HG03354 (cell line): ENCODE measurements around the gene PITPNM3.

Experiments used
- ATAC-seq: cut with Tn5 transposase; IDR thresholded peaks from one replicate; pipeline ENCODE4 v1.9.1; 2021; ENCODE audit warnings: mild to moderate bottlenecking; ENCODE audit not compliant: unreplicated experiment, poor library complexity, severe bottlenecking

The PITPNM3 gene

DNA sequence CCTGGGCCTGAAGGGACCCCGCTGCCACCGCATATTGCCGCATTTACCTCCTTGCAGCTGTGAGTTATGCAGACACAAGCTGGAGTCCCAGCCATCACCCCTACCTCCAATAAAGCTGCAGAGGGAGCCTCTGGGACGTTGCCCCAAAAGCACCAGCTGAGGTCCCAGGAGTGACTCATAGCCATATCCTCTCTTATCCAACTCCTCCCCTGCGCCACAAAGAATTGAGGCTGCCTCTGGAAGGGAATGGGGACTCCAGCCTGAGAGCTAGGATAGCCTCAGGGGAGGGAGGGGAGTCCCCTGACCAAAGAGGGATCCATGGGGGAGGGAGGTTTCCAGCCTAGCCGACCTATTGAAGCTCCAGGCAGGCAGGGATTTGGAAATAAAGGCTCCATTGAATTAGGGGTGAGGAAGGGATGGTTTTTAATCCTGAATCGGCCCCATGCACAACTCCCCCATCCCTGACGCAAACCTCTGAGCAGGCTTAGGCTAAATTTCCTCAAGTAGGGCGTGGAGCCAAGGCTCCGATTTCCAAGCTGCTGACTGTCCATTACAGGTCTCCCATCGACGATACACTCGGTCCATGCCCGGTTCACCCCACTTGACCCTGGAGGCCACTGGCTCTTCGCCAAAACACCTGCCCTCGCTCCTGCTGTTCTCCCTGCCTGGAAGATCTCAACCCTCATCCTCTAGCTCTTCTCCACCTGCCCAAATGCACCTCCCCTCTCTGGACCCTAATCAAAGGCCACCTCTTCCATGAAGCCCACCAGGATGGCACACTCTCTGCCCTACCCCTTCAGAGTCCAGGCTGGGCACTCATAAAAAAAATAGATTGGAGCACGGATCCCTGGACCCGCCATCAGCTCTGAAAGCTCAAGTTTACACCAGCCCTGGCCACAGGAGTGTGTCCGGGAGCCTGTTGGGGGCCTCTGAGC lies 84.6 kb downstream of the PITPNM3 start:
- ATAC-seq = no peak

DNA sequence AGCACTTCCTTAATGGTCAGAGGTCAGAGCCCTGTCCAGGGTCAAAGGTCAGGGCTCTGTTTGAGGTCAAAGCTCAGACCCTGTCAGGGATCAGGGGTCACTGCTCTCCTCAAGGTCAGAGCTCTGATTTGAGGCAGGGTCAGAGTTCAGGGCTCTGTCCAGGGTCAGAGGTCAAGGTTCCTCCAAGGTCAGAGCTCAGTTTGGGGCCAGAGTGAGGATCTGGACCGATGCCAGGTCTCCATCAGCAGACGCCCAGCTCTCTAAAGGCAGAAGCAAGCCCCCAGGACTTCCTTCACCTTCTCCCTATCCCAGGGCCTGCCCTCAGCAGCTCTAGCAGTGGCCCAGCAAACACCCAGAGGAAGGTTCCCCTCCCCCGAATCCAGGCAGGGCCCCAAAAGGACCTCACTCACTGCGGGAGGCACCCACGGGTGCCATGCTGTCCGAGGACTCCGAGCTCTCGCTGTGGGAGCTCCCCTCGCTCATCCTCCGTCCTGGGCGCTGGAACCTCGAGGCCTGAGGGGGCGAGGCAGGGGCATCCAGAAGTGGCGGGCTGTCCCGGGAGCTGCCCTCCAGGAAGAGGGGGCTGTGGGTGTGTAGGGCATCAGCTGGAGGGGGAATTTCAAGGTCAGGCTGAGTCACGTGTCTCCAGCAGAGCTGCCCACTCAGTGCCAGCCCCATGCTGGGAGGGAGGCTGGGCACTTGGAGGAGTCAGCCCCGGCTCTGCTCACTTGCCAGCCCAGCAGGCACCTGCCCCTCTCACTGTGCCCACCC lies 85.4 kb downstream of the PITPNM3 start:
- ATAC-seq = no peak

DNA sequence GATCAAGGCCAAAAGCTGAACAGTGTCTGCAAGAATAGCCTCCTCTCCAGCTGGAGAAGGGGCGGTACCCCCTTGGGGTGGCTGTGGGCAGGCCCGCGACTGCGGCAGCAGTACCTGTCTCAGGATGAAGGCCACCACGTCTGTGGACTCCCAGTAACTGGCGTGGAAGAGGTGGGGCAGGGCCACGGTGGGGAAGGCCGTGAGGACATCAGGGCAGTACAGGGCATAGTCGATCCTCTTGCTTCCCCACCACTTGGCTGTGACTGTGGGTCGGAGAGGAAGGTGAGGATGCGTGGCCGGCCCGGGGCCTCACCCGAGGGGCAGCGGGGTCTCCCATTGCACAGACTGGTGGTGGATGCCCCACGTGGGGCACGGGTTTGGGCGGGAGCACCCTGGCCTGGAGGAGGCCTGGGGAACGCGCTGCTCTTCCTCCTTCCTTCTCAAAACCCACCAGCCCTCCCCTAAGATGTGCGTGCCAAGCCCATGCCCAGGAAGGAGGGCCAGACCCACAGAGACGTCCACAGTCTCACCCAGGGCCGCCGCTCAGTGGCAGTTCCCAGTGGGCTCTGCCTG lies 86.1 kb downstream of the PITPNM3 start:
- no peak for ATAC-seq

DNA sequence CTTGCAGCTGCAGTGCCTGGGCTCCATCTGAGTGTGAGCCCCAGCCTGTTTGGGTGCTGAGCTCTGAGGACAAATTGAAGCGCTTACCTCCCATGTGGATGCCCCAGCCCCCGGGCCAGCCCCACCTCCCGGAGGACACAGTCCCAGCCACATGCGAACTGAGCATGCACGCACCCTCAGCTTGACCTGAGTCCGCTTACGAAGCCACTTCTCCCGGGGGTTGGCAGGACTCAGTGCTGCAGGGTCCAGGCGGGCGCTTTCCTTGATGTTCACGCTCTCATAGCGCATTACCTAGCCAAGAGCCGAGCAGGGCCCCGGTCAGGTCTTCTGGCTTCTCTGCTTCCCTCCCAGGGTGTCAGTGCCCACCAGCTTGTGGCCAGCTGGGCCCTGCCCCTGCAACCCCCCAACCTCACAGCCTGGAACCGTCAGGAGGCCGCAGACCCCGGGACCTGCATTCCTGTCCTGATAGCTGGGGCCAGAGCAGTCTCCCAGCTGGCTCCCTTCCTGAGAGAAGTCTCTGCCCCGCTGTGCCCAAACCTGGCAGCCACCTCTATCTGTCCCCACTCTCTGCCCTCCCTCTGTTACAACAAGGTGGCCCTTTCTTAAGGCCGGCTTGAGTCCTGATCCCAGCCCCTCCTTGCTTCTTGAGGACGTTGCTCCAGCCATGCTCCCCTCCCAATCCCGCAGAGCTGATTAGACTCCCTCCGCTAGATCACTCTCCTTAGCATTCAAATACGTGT lies 88.1 kb downstream of the PITPNM3 start:
- no peak for ATAC-seq

DNA sequence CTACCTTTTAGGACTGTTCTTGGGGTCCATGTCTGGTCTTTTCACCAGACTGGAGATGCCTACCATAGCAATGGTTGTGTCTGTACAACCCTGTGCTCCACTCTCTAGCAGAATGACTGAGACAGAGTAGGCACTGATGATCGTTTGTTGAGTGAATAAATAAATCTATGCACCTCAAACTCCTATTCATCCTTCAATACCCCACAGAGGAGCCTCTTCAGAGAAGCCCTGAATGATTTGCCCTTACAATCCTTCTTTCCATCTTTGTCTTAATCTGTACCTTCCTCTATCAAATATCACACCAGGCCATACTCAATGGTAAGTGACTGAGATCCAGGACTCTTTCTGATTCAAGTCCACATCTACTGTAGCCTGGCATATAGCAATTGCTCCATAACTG lies 88.8 kb downstream of the PITPNM3 start:
- no peak for ATAC-seq

DNA sequence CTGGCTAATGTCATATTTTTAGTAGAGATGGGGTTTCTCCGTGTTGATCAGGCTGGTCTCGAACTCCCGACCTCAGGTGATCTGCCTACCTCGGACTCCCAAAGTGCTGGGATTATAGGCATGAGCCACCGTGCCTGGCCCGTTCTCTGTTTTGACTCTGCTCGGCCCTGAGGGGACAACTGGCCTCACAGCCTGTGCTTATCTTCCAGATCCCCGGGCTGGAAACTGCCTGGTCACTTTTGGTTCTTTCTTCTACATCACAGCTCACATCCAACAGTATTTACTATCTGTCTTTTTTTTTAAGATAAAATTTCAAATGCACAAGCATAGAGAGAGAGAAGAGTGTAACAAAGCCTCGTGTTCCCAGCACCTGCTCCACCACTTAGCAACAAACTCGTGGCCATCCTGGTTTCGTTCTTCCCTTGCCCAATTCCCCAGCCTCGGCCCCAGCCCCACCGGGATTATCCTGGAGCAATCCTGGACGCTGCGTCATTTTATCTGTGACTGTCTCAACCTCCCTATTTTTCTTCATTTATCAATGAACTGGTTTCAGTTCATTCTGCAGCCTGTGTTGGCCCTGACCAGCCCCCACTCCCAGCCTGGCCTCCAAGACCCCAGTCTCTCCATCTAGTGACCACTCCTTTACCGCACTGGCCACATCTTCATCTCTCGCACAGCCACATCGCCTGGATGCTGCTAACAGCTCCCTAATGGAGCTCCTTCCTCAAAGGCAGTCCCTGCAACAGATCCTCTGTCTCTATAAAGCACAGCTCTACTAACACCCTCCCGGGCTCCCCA lies 91.0 kb downstream of the PITPNM3 start:
- no peak for ATAC-seq

DNA sequence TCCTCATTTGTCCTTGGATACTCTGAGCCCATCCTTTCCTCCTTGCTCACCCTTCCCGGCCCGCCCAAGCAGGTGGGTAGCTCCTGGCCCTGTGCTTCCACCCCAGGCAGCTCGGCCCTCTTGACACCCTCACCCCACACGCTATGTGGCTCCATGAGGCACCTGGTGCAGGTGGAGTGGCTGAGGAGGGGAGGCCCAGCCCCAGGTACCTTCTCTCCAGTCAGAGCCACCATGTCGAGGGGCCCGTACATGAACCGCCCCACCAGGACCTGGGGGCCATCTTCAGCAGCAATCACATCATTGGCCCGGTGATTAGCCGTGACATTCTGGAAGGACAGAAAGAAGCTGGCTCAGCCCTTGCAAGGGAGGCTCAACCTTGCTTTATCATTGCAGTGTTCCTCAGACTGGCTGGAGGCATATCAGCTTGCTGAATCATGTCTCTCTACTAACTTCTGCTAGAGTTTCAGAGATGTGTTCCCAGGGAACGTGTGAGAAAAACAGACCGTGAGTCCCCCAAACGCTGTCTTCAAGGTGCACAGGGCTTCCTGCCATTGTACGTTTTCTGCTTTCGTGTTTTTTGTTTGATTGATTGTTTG lies 91.8 kb downstream of the PITPNM3 start:
- no peak for ATAC-seq

DNA sequence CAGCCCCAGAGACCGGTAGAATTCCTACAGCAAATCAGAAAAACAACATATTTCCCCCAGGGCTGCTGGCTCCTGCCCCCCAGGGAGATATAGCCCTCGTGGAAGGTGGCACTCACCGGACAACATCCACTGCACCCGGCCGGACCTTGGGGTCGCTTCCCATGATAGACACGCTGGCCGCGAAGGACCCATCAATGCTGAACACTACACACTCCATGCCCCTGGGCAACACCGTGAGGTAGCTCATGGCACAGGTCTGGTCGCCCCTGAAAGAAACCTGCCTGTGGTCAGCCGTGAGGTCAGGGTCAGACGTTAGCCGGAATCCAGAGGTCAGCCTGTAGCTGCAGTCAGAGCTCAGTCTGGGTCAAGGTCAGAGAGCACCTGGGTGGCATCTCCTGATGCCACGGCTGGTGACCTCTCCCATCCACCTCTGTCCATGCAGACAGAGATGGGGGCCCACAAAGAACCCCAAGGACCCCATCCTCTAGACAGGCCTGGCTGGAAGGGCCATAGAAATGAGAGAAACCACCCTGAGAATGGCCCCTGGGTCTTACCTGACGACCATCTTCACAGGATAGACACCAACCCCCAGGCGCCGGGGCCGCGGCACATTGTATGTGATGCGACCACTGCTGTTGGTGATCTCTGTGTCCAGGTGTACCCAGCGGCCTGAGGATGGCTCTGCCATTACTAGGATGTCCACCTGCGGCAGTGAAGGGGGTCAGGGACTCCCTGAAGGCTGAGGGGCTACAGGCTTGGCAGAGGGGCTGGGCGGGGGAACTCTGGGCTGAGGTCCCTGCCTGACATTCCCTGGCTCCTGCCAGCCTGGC lies 92.5 kb downstream of the PITPNM3 start:
- no peak for ATAC-seq

DNA sequence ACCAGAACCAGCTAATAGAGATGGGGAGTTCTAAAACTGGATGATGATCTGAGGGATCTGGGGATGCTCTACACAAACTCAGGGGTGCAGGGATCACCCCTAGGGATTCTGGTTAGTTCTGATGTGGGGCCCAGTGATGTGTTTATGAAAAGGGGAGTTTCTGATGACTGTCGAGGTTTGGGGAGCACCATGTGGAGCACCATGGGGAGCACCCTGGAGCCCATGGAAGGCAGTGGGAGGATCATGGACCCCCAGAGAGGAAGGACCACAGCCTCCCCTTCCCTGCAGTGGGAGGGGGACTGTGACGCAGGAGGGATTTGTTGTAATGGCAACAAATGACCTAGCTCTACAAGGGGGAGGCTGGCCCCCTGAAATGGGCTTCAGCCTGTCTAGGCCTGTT lies 93.7 kb downstream of the PITPNM3 start:
- no peak for ATAC-seq

DNA sequence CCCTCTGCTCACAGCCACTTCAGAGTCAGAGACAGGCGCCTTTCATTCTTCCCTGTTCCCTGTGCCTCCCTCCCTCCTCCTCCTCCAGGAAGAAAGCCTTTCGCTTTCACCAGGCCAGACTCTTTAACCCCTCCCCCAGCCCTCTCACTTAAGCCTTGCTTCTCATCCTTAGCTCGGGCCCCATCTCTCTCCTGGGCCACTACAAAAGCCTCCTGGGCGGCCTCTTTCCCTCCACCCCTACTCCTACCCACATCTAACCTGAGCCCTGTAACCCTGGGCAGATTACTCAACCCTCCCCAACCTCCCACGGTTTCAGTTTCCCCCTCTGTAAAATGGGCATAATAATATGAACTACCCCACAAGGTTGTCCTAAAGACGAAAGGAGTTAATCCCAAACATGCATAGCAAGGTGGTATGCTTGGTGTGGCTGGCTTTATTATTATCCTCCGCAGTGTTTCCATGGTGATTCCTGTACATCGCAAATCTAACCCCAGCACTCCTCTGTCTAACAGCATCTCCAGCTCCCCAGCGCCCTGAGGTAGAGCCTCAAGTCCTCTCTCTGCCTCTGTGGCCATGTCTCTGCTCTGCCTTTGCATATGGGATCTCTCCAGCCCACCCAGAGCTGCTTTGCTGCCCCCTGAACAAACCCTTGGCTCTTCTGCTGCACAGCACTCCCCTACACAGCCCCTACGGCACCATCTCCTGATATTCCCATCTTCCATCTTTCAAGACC lies 94.4 kb downstream of the PITPNM3 start:
- no peak for ATAC-seq

DNA sequence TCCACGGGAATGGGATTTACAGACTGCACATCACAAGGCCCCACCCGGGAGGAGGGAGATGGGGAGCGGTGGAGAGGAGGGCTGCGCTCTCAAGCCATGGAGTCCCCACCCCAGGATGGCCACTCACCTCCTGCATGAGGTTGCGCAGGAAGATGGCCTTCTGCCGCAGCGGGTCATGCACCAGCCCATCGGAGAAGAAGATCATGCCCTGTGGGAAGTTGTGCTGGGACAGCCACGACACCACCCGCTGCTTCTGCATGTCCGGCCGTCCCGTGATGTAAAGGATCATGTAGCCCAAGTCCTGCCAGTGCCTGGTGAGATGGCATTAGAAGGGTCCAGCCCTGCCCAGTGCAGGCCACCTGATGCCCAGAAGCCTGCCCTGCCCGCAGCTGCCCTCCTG lies 95.1 kb downstream of the PITPNM3 start:
- ATAC-seq = no peak

DNA sequence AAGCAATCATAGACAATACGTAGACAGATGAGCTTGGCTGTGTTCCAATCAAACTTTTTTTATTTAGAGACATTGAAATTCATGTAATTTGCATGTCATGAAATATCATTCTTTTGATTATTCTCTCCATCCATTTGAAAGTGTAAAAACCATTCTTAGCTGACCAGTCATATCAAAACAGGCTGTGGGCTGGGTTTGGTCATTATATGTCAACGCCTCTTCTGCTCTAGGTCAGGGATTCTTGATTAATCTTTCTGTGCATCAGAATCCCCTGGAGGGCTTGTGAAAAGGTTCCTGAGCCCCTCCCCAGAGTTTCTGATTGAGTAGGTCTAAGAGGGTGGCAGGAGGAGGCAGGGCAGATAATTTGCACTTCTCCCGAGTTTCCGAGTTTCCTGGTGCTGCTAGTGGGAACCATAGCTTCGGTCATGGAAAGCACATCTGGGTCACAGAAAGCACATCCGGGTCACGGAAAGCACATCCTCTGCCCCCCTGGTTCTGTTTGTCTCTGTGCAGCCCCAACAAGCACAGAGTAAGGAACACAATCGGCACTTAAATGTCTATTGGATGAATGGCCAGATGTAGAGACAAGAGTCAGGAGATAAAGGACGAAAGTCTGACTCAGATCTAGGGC lies 95.7 kb downstream of the PITPNM3 start:
- ATAC-seq = no peak

DNA sequence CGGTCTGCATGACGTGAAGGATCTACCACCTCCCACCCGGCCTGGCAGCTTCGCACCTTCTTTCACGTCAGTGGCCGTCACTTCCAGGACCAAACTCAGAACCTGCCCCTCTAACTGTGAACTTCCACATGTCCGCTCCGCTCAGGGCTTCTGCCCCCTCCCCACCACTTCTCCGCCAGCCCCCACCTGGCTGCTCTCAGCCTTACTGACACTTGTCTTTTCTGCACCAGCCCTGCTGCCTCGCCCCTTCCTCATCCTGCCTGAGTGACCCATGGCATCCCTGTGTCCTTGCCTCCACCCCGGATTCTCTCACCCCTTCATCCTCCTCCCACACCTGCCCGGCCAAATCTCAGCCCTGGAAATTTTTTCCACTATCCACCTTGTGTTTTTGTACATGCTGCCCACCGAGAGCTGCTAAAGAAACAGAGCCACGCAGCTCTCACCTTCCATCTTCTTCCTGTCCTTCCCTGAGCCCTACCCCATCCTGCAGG lies 97.8 kb downstream of the PITPNM3 start:
- no peak for ATAC-seq

DNA sequence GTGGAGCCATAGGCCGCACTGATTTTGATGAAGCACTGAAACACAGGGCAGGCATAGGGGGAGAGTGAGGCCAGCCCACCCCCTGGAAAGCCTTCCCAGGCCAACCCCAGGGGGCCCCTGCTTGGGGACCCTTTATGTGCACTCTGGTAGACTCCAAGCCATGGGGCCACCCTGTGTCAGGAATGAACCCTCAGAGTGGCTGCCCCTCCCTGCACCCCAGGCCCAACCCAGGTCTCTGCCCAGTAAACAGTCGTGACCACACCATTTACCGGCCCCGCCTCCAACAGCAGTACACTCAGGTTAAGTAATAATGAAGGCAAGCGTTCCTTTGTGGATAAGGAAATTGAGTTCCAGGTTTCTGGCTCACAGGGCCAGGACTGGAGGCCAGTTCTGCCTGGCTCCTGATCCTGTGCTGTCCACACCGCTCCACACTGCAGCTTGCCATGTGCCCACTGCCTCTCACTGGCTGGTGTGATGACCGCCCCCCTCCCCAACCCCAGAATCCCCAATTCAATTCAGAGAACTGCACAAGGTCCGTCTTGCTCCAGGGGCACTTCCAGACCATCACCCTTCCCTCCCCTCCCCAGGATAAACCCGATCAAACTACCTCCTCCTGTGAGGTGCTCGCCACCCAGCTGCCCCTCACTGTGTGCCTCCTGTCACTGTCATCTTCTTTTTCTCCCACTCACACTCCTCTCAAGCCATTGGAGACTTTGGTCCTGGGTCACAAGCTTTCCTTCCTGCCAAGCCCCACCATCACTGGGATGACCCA lies 98.5 kb downstream of the PITPNM3 start:
- no peak for ATAC-seq

DNA sequence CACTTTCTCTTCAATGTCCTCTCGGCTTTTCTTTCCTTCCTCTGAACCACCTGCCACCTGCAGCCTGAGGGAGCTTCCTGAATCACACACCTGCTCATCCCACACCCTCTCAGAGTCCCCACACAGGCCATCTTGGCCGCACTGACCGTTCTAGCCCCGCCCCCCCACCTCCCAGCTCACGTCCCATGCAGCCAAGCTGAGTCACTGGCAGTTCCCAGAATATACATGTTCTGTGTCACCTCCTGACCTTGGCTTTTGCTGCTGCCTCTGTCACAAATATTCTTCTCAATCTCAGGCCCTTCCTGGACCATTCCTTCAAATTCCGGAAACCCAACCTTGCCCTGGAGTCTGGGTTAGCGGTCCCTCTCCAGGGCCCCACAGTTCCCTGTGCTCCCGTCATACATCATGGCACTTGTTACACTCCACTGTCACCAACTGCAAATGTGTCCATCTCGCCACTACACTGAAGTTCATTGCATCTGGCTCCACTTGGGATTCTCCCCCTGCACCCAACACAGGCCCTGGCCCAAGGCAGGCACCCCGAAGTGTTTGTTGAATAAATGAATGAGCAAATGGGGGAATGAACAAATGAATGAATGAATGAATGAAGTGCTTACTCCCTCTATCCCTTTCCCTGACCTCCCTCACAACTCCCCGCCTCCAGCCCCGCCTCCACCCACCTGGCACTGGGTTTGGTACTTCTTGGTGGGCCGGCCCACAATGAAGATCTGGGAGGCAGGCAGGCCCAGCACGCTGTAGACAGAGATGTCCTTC lies 99.3 kb downstream of the PITPNM3 start:
- ATAC-seq = no peak
